HepG2 (cell line): ENCODE results near the gene TP53TG5. TPM values are rescaled to one million over a fixed set of nuclear protein-coding genes. Genes with fewer than 3 reads are reported as not detected.
A peak's percentile ranks its signal among the peaks of the same experiment; 100 is the strongest.

Experiments used
- GZF1 ChIP-seq: sonication (generic); formaldehyde crosslinking; IDR thresholded peaks from 2 replicates; pipeline ENCODE4 v1.5.1; 2020; ENCODE audit warnings: mild to moderate bottlenecking, missing genetic modification reagents
- JARID2 ChIP-seq: sonication (generic); formaldehyde crosslinking; IDR thresholded peaks from 2 replicates; pipeline ENCODE4 v1.8.1; 2023; ENCODE audit warnings: missing genetic modification reagents, inconsistent platforms; ENCODE audit not compliant: insufficient replicate concordance
- KDM2A ChIP-seq: sonication (generic); formaldehyde crosslinking; IDR thresholded peaks from 2 replicates; pipeline ENCODE4 v1.4.0; 2020; ENCODE audit warnings: low read depth, missing genetic modification reagents, borderline replicate concordance
- KMT2A ChIP-seq: sonication (generic); formaldehyde crosslinking; IDR thresholded peaks from 2 replicates; pipeline ENCODE4 v1.4.0; 2020; ENCODE audit warnings: missing genetic modification reagents
- NR2F2 ChIP-seq: IDR thresholded peaks from 2 replicates; pipeline ENCODE4 v1.6.1; 2012; ENCODE audit warnings: low read depth, inconsistent platforms, borderline replicate concordance
- ZFP90 ChIP-seq: sonication (generic); formaldehyde crosslinking; IDR thresholded peaks from 2 replicates; pipeline ENCODE4 v1.8.0; 2022; ENCODE audit warnings: missing genetic modification reagents, mild to moderate bottlenecking, inconsistent platforms, borderline replicate concordance
- ZKSCAN1 ChIP-seq: fragments of 150-350 bp; IDR thresholded peaks from 2 replicates; pipeline ENCODE4 v1.6.1; 2014; ENCODE audit warnings: low read length
- ZNF136 ChIP-seq: sonication (generic); formaldehyde crosslinking; IDR thresholded peaks from 2 replicates; pipeline ENCODE4 v1.8.1; 2022; ENCODE audit warnings: low read depth, mild to moderate bottlenecking, moderate library complexity, missing genetic modification reagents
- polyA plus RNA-seq, 8 experiments: library from polyadenylated mRNA; depleted of rRNA in 3 of 8; stranded (reverse) in 7 of 8; unstranded in 1 of 8; fragments of >200 nt; fragmentation: Illumina TruSeq in 4 of 8; extraction: Trizol in 4 of 8; gene quantifications; 2 replicates each; pipeline versions ENCODE4 v1.2.1 to v1.2.3, GENCODE V29; 2011 to 2016; ENCODE audit warnings: low read depth in 4 of 8, missing spikeins in 1 of 8, mixed read lengths in 1 of 8; ENCODE audit not compliant: insufficient read depth in 1 of 8
- total RNA-seq, 5 experiments: library from RNA; depleted of rRNA; stranded (reverse); fragments of >200 nt; fragmentation: Illumina TruSeq; extraction: Trizol; gene quantifications; 2 replicates each; pipeline ENCODE4 v1.2.3, GENCODE V29; 2016; ENCODE audit warnings: low read depth in 1 of 5
- TF ChIP-seq, protein P1 (sequence below): sonication (generic); formaldehyde crosslinking; IDR thresholded peaks from 2 replicates; pipeline ENCODE4 v1.4.0; 2020; ENCODE audit warnings: missing genetic modification reagents, borderline replicate concordance
- TF ChIP-seq, protein P2 (sequence below): sonication (generic); formaldehyde crosslinking; IDR thresholded peaks from 2 replicates; pipeline ENCODE4 v1.5.0; 2020; ENCODE audit warnings: mild to moderate bottlenecking, missing genetic modification reagents, borderline replicate concordance
- TF ChIP-seq, protein P3 (sequence below): sonication (generic); formaldehyde crosslinking; conservative IDR thresholded peaks from 2 replicates; pipeline ENCODE4 v1.5.0; 2020; ENCODE audit warnings: missing genetic modification reagents
- TF ChIP-seq, protein P4 (sequence below): sonication (generic); formaldehyde crosslinking; IDR thresholded peaks from 2 replicates; pipeline ENCODE4 v1.5.1; 2020; ENCODE audit warnings: missing genetic modification reagents, mild to moderate bottlenecking, borderline replicate concordance
- TF ChIP-seq, protein P5 (sequence below): sonication (generic); formaldehyde crosslinking; IDR thresholded peaks from 2 replicates; pipeline ENCODE4 v1.4.0; 2020; ENCODE audit warnings: missing genetic modification reagents, borderline replicate concordance

TP53TG5 gene
- total and polyA plus RNA-seq, 2 of the 13 experiments (the other 11 are each of a cell fraction or from before 2014, with no cell fraction given), result 0.11 TPM; not detected in 1

DNA sequence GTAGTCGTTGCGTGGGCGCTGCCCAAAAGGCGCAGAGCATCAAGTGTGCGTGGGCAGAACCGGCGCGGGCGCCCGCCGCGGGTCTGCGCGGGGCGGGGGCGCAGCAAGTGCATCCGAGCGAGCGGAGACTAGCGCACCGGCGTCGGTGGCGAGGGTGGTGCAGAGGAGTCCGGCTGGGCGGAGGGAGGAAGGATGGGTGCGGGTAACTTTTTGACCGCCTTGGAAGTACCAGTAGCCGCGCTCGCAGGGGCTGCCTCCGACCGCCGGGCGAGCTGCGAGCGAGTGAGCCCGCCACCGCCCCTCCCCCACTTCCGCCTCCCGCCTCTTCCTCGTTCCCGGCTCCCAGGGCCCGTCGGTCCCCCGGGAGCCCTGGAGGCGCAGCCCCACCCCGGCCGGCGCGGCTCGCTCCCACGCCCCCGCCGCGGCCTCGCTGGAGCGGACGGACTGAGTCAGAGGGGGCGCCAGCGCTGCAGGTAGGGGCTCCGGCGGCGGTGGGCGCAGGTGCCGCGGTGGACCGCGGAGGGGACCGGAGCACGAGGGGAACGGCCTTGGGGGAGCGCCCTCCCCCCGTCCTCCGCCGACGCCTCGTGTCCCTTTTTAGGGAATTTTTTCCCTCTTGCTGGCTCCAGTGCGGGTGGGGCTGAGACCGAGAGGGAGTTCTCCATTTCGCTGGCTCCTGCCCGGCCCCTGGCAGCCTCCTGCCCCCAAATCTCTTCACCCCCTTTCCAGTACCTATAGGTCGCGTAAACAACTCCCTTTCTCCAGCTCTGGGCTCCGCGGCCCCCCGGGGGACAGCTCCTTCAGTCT lies 28.3 kb upstream of the TP53TG5 start (continued):
- TF ChIP-seq, protein P1, sequence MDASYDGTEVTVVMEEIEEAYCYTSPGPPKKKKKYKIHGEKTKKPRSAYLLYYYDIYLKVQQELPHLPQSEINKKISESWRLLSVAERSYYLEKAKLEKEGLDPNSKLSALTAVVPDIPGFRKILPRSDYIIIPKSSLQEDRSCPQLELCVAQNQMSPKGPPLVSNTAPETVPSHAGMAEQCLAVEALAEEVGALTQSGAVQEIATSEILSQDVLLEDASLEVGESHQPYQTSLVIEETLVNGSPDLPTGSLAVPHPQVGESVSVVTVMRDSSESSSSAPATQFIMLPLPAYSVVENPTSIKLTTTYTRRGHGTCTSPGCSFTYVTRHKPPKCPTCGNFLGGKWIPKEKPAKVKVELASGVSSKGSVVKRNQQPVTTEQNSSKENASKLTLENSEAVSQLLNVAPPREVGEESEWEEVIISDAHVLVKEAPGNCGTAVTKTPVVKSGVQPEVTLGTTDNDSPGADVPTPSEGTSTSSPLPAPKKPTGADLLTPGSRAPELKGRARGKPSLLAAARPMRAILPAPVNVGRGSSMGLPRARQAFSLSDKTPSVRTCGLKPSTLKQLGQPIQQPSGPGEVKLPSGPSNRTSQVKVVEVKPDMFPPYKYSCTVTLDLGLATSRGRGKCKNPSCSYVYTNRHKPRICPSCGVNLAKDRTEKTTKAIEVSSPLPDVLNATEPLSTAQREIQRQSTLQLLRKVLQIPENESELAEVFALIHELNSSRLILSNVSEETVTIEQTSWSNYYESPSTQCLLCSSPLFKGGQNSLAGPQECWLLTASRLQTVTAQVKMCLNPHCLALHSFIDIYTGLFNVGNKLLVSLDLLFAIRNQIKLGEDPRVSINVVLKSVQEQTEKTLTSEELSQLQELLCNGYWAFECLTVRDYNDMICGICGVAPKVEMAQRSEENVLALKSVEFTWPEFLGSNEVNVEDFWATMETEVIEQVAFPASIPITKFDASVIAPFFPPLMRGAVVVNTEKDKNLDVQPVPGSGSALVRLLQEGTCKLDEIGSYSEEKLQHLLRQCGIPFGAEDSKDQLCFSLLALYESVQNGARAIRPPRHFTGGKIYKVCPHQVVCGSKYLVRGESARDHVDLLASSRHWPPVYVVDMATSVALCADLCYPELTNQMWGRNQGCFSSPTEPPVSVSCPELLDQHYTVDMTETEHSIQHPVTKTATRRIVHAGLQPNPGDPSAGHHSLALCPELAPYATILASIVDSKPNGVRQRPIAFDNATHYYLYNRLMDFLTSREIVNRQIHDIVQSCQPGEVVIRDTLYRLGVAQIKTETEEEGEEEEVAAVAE (CRISPR knock-in tag), result no peak
- TF ChIP-seq, protein P2, sequence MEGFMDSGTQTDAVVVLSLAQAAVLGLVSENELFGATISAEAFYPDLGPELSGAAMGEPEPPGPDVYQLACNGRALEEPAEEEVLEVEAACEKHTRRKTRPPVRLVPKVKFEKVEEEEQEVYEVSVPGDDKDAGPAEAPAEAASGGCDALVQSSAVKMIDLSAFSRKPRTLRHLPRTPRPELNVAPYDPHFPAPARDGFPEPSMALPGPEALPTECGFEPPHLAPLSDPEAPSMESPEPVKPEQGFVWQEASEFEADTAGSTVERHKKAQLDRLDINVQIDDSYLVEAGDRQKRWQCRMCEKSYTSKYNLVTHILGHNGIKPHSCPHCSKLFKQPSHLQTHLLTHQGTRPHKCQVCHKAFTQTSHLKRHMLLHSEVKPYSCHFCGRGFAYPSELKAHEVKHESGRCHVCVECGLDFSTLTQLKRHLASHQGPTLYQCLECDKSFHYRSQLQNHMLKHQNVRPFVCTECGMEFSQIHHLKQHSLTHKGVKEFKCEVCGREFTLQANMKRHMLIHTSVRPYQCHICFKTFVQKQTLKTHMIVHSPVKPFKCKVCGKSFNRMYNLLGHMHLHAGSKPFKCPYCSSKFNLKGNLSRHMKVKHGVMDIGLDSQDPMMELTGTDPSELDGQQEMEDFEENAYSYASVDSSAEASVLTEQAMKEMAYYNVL, result no peak
- TF ChIP-seq, protein P3, sequence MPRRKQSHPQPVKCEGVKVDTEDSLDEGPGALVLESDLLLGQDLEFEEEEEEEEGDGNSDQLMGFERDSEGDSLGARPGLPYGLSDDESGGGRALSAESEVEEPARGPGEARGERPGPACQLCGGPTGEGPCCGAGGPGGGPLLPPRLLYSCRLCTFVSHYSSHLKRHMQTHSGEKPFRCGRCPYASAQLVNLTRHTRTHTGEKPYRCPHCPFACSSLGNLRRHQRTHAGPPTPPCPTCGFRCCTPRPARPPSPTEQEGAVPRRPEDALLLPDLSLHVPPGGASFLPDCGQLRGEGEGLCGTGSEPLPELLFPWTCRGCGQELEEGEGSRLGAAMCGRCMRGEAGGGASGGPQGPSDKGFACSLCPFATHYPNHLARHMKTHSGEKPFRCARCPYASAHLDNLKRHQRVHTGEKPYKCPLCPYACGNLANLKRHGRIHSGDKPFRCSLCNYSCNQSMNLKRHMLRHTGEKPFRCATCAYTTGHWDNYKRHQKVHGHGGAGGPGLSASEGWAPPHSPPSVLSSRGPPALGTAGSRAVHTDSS (CRISPR knock-in tag), result 0 out of 2 replicates have a peak, but pooled peaks have one; percentile 59
- TF ChIP-seq ZFP90 (CRISPR knock-in tag) (no peak; the same call in 1 of the 2 replicates), KDM2A (CRISPR knock-in tag) (peak; percentile 54; the same call in 1 of the 2 replicates), NR2F2 (no peak), GZF1 (CRISPR knock-in tag) (no peak), ZNF136 (CRISPR knock-in tag) (0 out of 2 replicates have a peak, but pooled peaks have one; percentile 71), JARID2 (CRISPR knock-in tag) (no peak), ZKSCAN1 (no peak), KMT2A (CRISPR knock-in tag) (no peak)
- TF ChIP-seq, protein P4, sequence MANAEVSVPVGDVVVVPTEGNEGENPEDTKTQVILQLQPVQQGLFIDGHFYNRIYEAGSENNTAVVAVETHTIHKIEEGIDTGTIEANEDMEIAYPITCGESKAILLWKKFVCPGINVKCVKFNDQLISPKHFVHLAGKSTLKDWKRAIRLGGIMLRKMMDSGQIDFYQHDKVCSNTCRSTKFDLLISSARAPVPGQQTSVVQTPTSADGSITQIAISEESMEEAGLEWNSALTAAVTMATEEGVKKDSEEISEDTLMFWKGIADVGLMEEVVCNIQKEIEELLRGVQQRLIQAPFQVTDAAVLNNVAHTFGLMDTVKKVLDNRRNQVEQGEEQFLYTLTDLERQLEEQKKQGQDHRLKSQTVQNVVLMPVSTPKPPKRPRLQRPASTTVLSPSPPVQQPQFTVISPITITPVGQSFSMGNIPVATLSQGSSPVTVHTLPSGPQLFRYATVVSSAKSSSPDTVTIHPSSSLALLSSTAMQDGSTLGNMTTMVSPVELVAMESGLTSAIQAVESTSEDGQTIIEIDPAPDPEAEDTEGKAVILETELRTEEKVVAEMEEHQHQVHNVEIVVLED, result no peak
- TF ChIP-seq, protein P5, sequence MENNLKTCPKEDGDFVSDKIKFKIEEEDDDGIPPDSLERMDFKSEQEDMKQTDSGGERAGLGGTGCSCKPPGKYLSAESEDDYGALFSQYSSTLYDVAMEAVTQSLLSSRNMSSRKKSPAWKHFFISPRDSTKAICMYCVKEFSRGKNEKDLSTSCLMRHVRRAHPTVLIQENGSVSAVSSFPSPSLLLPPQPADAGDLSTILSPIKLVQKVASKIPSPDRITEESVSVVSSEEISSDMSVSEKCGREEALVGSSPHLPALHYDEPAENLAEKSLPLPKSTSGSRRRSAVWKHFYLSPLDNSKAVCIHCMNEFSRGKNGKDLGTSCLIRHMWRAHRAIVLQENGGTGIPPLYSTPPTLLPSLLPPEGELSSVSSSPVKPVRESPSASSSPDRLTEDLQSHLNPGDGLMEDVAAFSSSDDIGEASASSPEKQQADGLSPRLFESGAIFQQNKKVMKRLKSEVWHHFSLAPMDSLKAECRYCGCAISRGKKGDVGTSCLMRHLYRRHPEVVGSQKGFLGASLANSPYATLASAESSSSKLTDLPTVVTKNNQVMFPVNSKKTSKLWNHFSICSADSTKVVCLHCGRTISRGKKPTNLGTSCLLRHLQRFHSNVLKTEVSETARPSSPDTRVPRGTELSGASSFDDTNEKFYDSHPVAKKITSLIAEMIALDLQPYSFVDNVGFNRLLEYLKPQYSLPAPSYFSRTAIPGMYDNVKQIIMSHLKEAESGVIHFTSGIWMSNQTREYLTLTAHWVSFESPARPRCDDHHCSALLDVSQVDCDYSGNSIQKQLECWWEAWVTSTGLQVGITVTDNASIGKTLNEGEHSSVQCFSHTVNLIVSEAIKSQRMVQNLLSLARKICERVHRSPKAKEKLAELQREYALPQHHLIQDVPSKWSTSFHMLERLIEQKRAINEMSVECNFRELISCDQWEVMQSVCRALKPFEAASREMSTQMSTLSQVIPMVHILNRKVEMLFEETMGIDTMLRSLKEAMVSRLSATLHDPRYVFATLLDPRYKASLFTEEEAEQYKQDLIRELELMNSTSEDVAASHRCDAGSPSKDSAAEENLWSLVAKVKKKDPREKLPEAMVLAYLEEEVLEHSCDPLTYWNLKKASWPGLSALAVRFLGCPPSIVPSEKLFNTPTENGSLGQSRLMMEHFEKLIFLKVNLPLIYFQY (CRISPR knock-in tag), result no peak
